Measurements from ENCODE around the gene SERPINB5.

SERPINB5 gene

GRCh38 chr18:63470751-63471150 is 6.0 kb upstream of the SERPINB5 start:
- DNase-seq: no peak

GRCh38 chr18:63472380-63472779 is 4.4 kb upstream of the SERPINB5 start:
- DNase-seq: no peak

GRCh38 chr18:63477200-63477599 is 442 bp downstream of the SERPINB5 start:
- DNase-seq: no peak

- no peak for DNase-seq
Observed at GRCh38 chr18:63477968-63478367, 1.2 kb downstream of the SERPINB5 start.

GRCh38 chr18:63479826-63480225 is 3.1 kb downstream of the SERPINB5 start:
- no peak for DNase-seq

GRCh38 chr18:63480476-63480875 is 3.7 kb downstream of the SERPINB5 start:
- no peak for DNase-seq

- no peak for DNase-seq
Observed at GRCh38 chr18:63480915-63481314, 4.2 kb downstream of the SERPINB5 start.

GRCh38 chr18:63487676-63488075 is 10.9 kb downstream of the SERPINB5 start:
- DNase-seq: no peak

GRCh38 chr18:63488160-63488559 is 11.4 kb downstream of the SERPINB5 start:
- DNase-seq: no peak

GRCh38 chr18:63492851-63493250 is 16.1 kb downstream of the SERPINB5 start:
- no peak for DNase-seq

GRCh38 chr18:63495675-63496074 is 18.9 kb downstream of the SERPINB5 start:
- DNase-seq: no peak

GRCh38 chr18:63505566-63506335 is 29.0 kb downstream of the SERPINB5 start:
- no peak for DNase-seq

- DNase-seq: no peak
Observed at GRCh38 chr18:63506336-63506646, 29.5 kb downstream of the SERPINB5 start.

- DNase-seq: no peak
Observed at GRCh38 chr18:63508596-63508995, 31.8 kb downstream of the SERPINB5 start.

GRCh38 chr18:63511285-63511684 is 34.5 kb downstream of the SERPINB5 start:
- DNase-seq: no peak

- no peak for DNase-seq
Observed at GRCh38 chr18:63514326-63514725, 37.6 kb downstream of the SERPINB5 start.

- no peak for DNase-seq
Observed at GRCh38 chr18:63514888-63515678, 38.3 kb downstream of the SERPINB5 start.

GRCh38 chr18:63515801-63516200 is 39.0 kb downstream of the SERPINB5 start:
- no peak for DNase-seq

- peak; percentile 42 for DNase-seq
Observed at GRCh38 chr18:63518178-63519012, 41.6 kb downstream of the SERPINB5 start.

- DNase-seq: no peak
Observed at GRCh38 chr18:63520053-63520685, 43.4 kb downstream of the SERPINB5 start.

GRCh38 chr18:63523660-63524059 is 46.9 kb downstream of the SERPINB5 start:
- DNase-seq: no peak

GRCh38 chr18:63527251-63527650 is 50.5 kb downstream of the SERPINB5 start:
- no peak for DNase-seq

All from central memory CD4-positive, alpha-beta T cell (primary cell).